Astrocyte of the cerebellum (primary cell): ENCODE data around the gene POLR3G.

Source experiments
- DNase-seq: peaks from one replicate; pipeline ENCODE4 v3.0.0-alpha.2; 2011; ENCODE audit warnings: low read depth
- H3K4me3 ChIP-seq: 2 replicates; pipeline ENCODE4 v1.5.1; 2011; ENCODE audit warnings: mild to moderate bottlenecking, low read depth, low read length, moderate library complexity
- CTCF ChIP-seq: IDR thresholded peaks from 2 replicates; pipeline ENCODE4 v1.5.1; 2012; ENCODE audit warnings: low read length, low read depth, moderate library complexity, mild to moderate bottlenecking; ENCODE audit errors: missing control alignments
- in situ Hi-C: cut with HindIII; loops from 2 replicates; pipeline ENCODE4 v1.10.0; 2017; ENCODE audit warnings: low sequenced_read_pairs

Gene POLR3G

GRCh38 chr5:90461288-90461687, 13.4 kb upstream of the POLR3G start:
- TF ChIP-seq CTCF, result no peak
- no peak for DNase-seq
- in situ Hi-C loops, result no loop called here
- no peak overlapping the region for H3K4me3 ChIP-seq

GRCh38 chr5:90472783-90473395, 1.8 kb upstream of the POLR3G start:
- no peak for TF ChIP-seq CTCF
- H3K4me3 ChIP-seq, result peak overlapping the region; percentile 81
- no peak for DNase-seq
- in situ Hi-C loops, result no loop called here

- no peak for DNase-seq
- in situ Hi-C loops, result no loop called here
- TF ChIP-seq CTCF, result no peak
- H3K4me3 ChIP-seq, result peak overlapping the region; percentile 81
These were observed 1.0 kb upstream of the POLR3G start for GRCh38 chr5:90473396-90474234.

- in situ Hi-C loops, result no loop called here
- peak overlapping the region; percentile 81 for H3K4me3 ChIP-seq
- DNase-seq, result no peak
- no peak for TF ChIP-seq CTCF
These were observed 844 bp downstream of the POLR3G start for GRCh38 chr5:90475436-90475980.

GRCh38 chr5:90476391-90476790, 1.7 kb downstream of the POLR3G start:
- no peak overlapping the region for H3K4me3 ChIP-seq
- TF ChIP-seq CTCF, result no peak
- in situ Hi-C loops, result no loop called here
- DNase-seq, result no peak

GRCh38 chr5:90477073-90477472, 2.4 kb downstream of the POLR3G start:
- in situ Hi-C loops, result no loop called here
- DNase-seq, result no peak
- no peak for TF ChIP-seq CTCF
- H3K4me3 ChIP-seq, result no peak overlapping the region
